H54 (cell line): ENCODE measurements around the gene TEF.
"Not testable (repeated sequence)": the region's sequence is repeated elsewhere in the genome, so short reads cannot be mapped to it uniquely, and the experiment has no call there.

Experiments used
- DNase-seq: peaks from one replicate; pipeline ENCODE4 v3.0.0; 2011; ENCODE audit warnings: low spot score, mixed read lengths; ENCODE audit not compliant: insufficient read length
- FAIRE-seq: peaks from 3 replicates; lab custom pipeline; 2011; peaks lifted over from hg19 to GRCh38; lab: Jason Lieb, UNC
- POLR2A ChIP-seq: IDR thresholded peaks from 2 replicates; pipeline ENCODE4 v1.6.1; 2011; ENCODE audit warnings: low read depth, mild to moderate bottlenecking, low read length

Gene TEF

DNA sequence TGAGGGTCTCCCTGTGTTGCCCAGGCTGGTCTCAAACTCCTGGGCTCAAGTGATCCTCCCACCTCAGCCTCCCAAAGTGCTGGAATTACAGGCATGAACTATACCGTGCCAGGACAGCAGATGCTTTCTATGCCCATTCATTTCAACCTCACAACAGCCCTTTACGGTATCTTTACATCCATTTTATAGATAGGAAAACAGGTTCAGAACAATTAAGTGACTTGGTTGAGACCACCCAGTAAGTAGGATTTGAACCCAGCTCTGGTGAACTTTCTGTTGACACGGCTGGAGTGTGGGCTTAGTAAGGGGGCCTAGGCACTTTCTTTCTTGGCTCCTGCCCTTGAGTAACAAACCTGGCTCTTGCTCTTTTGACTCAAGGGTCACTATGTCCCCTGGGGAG lies 25.7 kb downstream of the TEF start:
- no peak for DNase-seq
- FAIRE-seq, result no peak
- no peak for TF ChIP-seq POLR2A

DNA sequence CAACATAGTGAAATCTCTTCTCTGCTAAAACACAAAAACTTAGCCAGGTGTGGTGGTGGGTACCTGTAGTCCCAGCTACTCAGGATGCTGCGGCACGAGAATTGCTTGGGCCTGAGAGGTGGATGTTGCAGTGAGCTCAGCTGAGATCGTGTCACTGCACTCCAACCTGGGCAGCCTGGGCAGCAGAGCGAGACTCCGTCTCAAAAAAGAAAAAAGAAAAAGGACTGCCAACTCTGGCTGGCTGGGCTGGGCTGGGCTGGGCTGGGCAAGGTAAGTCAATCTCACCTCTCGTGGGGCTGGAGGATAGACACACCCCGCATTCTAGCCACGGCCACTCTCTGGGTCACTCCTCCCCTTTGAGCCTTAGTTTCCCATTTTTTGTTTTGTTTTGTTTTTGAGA lies 26.9 kb downstream of the TEF start:
- FAIRE-seq, result no peak
- no peak for TF ChIP-seq POLR2A
- DNase-seq, result no peak

DNA sequence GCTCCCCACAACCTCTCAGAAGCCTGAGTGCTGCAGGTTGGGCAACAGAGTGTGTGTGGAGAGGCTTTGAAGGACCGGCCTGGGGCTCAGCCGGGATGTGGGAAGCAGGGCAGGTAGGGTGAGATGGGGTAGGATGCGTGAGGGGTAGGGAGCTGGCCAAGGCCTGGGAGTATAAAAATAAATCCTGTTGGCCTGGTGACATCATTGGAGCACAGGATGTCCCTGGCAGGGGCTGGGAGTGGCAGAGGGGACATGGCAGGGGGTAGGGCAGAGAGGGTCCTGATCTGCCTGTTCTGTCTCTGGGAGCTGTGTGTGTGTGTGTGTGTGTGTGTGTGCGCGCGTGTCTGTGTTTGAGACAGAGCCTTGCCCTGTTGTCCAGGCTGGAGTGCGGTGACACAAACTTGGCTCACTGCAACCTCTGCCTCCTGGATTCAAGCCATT lies 28.6 kb downstream of the TEF start:
- DNase-seq, result no peak
- TF ChIP-seq POLR2A, result no peak
- FAIRE-seq, result no peak

DNA sequence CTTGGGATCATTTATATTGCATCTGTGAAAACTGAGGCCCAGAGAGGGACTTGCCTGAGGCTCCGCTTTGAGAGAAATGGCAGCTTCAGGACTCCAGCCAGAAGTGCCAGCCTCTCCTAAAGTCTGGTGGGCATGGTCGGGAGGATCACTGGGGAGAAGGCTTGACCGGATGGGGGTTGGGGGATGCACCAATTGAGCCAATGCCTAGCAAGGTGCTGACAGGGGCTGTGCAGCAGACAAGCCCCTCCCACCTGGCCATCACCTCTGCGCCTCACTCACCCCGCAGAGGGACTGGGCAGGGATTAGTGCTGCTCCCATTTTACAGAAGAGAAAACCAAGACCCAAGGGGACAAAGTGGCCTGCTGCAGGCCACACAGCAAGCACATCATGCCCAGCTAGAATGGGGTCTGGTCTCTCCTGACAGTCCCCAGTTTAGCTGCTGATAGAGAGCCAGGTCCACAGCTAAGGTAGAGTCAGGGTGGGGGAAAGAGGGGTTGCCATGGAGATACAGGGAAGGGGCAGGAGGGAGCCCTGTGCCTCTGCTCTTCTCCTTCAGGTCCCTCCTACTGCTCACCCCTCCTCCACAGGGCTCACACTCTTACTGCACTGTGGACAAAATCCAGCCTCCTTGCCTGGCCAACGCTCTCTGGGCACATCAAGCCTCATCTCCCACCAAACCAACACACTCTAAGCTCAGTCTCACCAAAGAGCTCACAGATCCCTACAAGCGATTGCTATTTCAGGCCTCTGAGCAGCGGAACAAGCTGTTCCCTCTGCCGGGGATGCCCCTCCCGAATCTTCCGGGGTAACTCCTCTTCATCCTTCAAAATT lies 29.5 kb downstream of the TEF start:
- DNase-seq (no peak), FAIRE-seq (no peak)
- TF ChIP-seq POLR2A, result no peak

DNA sequence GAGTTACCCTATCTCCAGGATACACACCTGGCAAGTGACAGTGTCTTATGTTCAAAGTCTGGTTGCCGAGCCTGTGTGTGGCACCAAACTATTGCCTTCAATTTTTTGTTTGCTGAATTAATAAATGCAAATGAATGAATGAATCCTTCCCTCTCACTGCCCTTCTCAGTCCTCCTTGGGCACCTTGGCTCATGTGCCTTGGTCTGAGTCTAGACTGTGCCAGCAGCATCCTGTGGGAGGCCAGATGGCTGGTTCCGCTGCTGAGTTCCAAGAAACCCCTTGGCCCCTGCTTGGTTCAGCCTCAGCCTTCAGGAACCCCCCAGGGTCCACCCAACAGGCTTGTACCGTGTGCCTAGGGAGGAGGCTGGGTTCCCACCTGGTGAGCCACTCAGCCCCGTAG lies 33.8 kb downstream of the TEF start:
- FAIRE-seq, result no peak
- no peak for TF ChIP-seq POLR2A
- DNase-seq, result no peak

DNA sequence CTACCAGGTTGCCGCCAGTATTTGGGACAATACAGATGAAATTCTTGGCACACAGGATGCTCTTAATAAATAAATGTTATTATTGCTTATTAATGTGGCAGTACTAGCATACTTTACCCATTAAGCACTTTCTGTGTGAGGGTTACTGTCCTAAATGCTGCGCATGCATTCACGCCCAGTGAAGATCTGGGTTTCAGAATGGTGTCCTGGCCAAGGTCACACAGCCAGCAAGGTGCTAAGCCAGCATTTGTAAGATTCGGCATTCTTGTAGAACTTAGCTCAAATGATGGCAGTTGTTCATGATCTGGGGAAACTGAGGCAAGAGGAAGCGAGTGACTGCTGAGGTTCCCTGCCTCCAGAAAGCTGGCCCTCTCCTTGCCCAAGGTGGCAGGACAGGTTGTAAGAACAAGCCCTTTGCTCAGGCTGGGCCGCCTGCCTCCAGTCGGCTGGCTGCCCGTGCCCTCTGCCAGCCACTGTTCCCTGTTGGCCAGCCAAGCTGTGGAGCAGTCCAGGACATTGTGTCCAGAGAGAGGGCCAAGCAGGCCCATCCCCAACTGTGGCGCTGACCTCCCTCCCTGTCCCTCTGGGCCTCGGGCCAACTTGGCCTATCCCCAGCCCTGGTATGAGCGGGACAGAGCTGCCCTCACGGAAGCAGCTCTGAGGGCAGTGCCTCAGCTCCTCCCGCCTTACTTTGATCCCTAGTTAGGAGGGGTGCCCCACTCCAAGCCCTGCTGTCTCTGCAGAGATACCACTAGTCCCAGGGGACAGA lies 36.1 kb downstream of the TEF start:
- no peak for FAIRE-seq
- TF ChIP-seq POLR2A, result no peak
- no peak for DNase-seq

DNA sequence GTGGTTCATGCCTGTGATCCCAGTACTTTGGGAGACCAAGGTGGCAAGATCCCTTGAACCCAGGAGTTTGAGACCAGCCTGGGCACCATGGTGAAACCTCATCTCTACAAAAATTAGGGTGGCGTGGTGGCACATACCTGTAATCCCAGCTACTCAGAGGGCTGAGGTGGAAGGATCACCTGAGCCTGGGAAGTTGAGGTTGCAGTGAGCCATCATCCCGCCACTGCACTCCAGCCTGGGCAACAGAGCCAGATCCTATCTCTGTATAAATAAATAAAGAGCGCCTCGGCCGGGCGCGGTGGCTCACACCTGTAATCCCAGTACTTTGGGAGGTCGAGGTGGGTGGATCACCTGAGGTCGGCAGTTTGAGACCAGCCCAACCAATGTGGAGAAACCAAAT lies 37.0 kb downstream of the TEF start:
- FAIRE-seq (no peak), DNase-seq (no peak)
- no peak for TF ChIP-seq POLR2A

DNA sequence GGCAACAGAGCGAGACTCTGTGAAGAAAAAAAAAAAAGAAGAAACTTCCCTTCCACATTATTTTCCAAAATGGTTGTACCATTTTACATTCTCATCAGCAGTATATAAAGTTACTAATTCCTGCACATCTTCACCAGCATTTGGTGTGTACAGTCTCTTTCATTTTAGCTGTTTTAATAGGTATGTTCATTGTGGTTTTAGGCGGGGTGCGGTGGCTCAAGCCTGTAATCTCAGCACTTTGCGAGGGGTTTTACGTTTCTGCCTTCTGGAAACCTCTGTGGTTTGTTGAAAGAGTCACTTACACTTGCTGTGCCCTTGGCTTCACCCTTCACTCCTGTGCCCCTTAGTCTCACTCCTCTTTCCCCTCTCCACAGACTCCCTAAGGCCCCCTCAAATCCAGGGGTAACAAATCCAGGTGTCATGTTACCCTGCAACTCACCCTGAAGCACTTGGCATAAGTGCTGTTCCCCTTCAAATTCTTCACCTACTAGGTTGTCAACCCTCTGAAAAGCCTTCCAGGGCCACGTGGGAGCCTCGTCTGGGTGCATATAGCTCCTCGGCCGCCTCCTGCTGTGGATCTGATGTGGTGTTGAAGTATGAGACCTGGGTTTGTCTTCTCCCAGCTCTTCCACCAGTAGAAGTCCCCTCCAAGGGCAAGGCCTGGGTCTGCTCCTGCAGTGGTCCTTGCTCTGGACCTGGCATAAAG lies 44.1 kb downstream of the TEF start:
- FAIRE-seq, result no peak
- no peak for TF ChIP-seq POLR2A
- no peak for DNase-seq

DNA sequence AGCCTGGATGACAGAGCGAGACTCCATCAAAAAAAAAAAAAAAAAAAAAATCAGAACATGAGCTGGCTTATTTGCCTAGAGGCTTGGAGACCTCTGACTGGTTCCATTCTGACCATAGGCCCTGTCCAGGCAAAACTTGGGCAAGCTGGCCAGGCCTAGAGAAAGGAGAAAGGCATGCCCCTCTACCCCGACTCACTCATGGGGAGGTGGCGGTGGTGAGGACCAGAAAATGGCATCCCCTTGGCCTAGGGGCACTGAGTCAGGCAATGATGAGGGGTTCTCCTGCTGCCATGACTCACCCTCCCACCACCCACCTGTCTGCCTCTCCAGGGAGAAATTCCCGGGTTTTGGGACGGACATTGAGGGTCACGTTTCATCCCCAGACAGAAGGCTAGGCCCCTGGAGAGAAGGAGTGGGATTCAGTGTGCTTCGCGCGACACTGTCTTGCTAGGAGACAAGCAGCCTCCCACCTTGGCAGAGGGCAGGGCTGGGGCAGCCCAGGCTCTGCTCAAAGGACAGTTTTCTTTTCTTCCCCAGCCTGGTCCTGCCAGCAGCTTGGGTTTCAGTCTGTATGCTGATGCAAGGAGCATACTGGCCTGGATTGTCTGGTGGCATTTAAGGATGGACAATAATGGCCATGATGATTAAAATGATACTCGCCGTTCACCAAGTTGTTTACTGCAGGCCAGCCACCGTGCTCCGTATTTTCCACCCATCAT lies 47.6 kb downstream of the TEF start:
- no peak for FAIRE-seq
- DNase-seq, result no peak
- no peak for TF ChIP-seq POLR2A

DNA sequence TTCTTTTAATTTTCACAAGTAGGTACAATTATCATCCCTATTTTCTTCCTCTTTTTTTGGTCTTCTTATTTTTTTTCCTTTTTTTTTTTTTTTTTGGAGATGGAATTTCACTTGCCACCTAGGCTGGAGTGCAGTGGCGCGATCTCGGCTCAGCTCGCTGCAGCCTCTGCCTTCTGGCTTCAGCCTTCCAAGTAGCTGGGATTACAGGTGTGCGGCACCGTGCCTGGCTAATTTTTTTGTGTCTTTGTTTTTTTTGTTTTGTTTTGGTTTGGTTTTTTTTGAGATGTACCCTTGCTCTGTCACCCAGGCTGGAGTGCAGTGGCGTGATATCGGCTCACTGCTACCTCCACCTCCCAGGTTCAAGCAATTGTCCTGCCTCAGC lies 48.2 kb downstream of the TEF start:
- TF ChIP-seq POLR2A, result no peak
- DNase-seq (no peak), FAIRE-seq (no peak)

DNA sequence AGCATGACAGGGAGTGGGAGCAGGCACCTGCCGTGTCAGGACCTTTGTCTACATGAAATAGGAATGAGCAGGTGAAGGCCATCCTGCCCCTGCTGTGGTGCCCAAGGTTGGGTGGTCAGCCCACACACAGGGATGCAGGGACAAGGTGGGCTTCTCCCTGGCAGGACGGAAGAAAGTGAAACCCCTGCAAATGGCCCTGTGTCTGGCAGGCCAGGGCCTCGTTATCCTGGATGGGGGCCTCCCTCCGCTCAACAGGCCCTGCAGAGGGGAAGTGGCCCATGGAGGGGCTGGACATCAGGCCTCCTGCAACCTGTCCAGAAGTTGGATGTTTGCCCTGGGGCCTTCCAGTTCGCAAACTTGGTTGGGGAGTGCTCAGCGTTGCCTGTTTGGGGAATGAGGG lies 49.9 kb downstream of the TEF start:
- no peak for TF ChIP-seq POLR2A
- FAIRE-seq, result no peak
- DNase-seq, result no peak

DNA sequence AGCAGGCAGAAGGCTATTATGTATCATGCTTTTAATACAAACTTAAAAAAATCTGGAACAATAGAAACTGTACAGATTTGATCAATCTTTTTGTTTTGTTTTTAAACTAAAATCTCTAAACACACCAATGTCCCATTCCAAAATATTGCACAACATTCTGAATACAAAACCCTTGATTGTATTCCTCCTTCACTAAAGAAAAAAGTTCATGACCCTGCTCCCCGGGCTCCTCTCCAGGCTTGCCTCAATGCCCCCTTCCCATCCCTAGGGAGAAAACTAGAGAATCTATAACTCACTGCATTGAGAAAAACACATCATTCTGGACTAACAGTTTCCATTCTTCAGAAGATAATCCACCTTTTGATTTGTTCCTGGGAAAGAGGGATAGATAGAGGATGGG lies 51.7 kb downstream of the TEF start:
- not testable (repeated sequence) for DNase-seq, FAIRE-seq

DNA sequence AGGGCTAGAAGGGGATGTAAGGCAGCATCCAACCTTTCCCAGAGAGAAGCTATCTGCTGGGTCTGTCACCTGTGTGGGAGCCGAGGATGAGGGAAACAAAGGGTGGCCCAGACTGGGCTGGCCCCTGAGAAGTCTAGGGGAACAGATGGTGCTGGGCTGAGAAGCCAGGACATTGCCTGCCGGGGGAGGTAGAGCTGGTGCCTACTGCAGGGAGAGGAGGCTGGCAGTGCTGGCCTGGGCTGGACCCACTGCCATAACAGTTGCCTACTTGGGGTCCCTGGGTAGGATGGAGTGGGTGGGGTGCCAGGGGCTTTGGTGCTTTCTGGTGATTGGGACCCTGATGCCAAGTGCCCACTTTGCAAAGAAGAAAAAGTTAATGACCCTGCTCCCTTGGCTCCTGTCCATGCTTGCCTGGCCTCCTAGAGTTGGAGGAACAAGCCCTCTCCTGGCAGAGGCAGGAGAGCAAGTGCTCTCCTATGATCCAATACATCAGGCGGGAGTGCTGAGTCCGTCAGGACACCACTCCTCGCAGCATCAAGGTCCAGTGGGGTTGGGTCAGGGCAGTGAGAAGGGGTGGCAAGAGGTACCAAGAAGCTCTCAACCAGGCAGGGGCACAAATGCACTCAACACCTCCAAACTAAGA lies 52.7 kb downstream of the TEF start:
- not testable (repeated sequence) for FAIRE-seq

More for the DNA sequence above, 52.7 kb downstream of the TEF start:
- DNase-seq, result not testable (repeated sequence)
